ENCODE results near the gene CACUL1. TPM values are rescaled to one million over a fixed set of nuclear protein-coding genes. Genes with fewer than 3 reads are reported as not detected.

Gene CACUL1
- total and polyA plus RNA-seq, 9 of the 15 experiments (the other 6 are each of a cell fraction or from before 2014, with no cell fraction given), result 4.5 to 17.1 (median 13.5) TPM

GRCh38 chr10:118781541-118781940, 26.8 kb upstream of the CACUL1 start:
- Histone ChIP-seq H4K20me1 (replicated peaks; ENCODE audit: control insufficient read depth, insufficient read depth, low read length) (no peaks in the 10 kb centered on the region), H3K9me3 (replicated peaks; ENCODE audit: control insufficient read depth, insufficient read depth, low read depth, low read length) (no peaks in the 10 kb centered on the region), H3K36me3 (ENCODE audit: control insufficient read depth, insufficient read depth, low read length) (no peaks in the 10 kb centered on the region), H3K27ac (ENCODE audit: extremely low read depth, low read depth, low read length) (no peak overlapping the region), H3K4me3 (no peak overlapping the region), H3K27me3 (ENCODE audit: control insufficient read depth in 2 of 2, insufficient read depth in 2 of 2, low read length in 2 of 2) (no peaks in the 10 kb centered on the region), H2AFZ (ENCODE audit: low read depth, low read length) (no peak overlapping the region), H3K79me2 (ENCODE audit: control insufficient read depth, insufficient read depth, low read length) (no peaks in the 10 kb centered on the region), H3K4me2 (ENCODE audit: insufficient read depth, low read length) (no peak overlapping the region), H3K9ac (ENCODE audit: insufficient read depth in 1 of 2, low read depth in 2 of 2, low read length in 2 of 2) (no peak overlapping the region), H3K4me1 (replicated peaks in 1 of 2; ENCODE audit: control insufficient read depth in 2 of 2, insufficient read depth in 2 of 2, low read length in 2 of 2) (no peaks in the 10 kb centered on the region), H3K9me1 (ENCODE audit: control insufficient read depth, insufficient read depth, low read length) (no peaks in the 10 kb centered on the region)
- WGBS (ENCODE audit: insufficient coverage, low coverage, missing lambda C conversion rate), result 44% methylated on average over 3 of the region's 4 CpGs
- TF ChIP-seq MITF (IDR thresholded peaks at IDR 0.05), result no peak
- TF ChIP-seq UBTF (IDR thresholded peaks at IDR 0.05; ENCODE audit: borderline replicate concordance in 1 of 2, low read depth in 2 of 2, low read length in 2 of 2), result no peak
- TF ChIP-seq CBFB (CRISPR knock-in tag; IDR thresholded peaks at IDR 0.05), result no peak
- TF ChIP-seq SMC3 (conservative IDR thresholded peaks at IDR 0.05; ENCODE audit: insufficient read depth, low read depth, low read length), result no peak
- TF ChIP-seq ELF4 (CRISPR knock-in tag; IDR thresholded peaks at IDR 0.05), result no peak
- no peak for TF ChIP-seq ZNF133 (CRISPR knock-in tag; IDR thresholded peaks at IDR 0.05)
- no peak for TF ChIP-seq TFAM (CRISPR knock-in tag; conservative IDR thresholded peaks at IDR 0.05)
- no peak for FAIRE-seq
- ATAC-seq, result no peak
- no peak for DNase-seq (ENCODE audit: extremely low read depth in 1 of 4, low spot score in 3 of 4)
- in situ Hi-C loops (cut with MboI) (no loop called here), intact Hi-C loops (cut with micrococcal nuclease) (no loop called here)
- no TSS peak for BruUV-seq (replicated peaks)
- POLR2A ChIA-PET, result interaction anchor here (0.5 to 1.3 kb wide), 2 partner anchors 12 to 36 kb away, joined by 3 to 7 read pairs; no protein-coding TSS in a partner anchor
- CTCF ChIA-PET (ENCODE audit: low intra/inter-chr PET ratio), result no interaction called here

Data from K562 (cell line).